ENCODE measurements around the gene FIGNL2. TPM values are rescaled to one million over a fixed set of nuclear protein-coding genes. Genes with fewer than 3 reads are reported as not detected.

FIGNL2 gene, protein sequence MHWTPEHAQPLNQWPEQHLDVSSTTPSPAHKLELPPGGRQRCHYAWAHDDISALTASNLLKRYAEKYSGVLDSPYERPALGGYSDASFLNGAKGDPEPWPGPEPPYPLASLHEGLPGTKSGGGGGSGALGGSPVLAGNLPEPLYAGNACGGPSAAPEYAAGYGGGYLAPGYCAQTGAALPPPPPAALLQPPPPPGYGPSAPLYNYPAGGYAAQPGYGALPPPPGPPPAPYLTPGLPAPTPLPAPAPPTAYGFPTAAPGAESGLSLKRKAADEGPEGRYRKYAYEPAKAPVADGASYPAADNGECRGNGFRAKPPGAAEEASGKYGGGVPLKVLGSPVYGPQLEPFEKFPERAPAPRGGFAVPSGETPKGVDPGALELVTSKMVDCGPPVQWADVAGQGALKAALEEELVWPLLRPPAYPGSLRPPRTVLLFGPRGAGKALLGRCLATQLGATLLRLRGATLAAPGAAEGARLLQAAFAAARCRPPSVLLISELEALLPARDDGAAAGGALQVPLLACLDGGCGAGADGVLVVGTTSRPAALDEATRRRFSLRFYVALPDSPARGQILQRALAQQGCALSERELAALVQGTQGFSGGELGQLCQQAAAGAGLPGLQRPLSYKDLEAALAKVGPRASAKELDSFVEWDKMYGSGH
- total RNA-seq (1 to 10 TPM in 1 of 5 donors, under 1 TPM in 2, not detected in 2; under 0.01 to 1.4 (median 0.73) TPM), polyA plus RNA-seq (under 1 TPM in 2 of 3 donors, not detected in 1; 0.10 to 0.12 TPM)
- long read RNA-seq, donor 1, result 0 reads
- long read RNA-seq, donor 2, result 0 reads
- long read RNA-seq, donor 3, result 0 reads
- long read RNA-seq, donor 4, result 0 reads
- long read RNA-seq, donor 5, result 0 reads
- long read RNA-seq, donor 6, result 0 reads
- long read RNA-seq, donor 7, result 0 reads
- long read RNA-seq, donor 8, result 0 reads
- long read RNA-seq, donor 9, result 0 reads
- long read RNA-seq, donor 10, result 0 reads

DNA sequence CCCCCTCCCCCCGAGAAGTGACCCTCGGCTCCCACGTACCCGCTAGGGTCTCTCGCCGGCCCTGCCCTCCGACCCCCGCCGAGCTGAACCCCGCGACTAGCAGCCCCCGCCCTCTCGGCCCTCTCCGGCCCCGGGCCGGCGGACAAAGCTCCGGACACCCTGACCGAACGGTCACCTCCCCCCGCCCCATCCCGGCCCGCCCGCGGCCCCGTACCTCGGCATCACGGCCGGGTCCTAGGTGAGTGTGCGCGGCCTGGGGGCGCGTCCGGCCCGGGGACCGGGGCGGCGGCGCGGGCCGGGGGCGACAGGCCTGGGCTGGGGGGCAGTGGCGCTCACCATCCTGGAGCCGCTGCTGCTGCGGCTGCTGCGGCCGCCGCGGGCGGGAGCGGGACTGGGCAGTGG, at the start of gene FIGNL2:
Gene FIGNL2 (minus strand): TSS at position 393 of the 402 bp plus-strand sequence. CDS start 26,305 bp downstream, outside the sequence.
- H3K9me3 ChIP-seq, result no peaks in the 10 kb centered on the region

DNA sequence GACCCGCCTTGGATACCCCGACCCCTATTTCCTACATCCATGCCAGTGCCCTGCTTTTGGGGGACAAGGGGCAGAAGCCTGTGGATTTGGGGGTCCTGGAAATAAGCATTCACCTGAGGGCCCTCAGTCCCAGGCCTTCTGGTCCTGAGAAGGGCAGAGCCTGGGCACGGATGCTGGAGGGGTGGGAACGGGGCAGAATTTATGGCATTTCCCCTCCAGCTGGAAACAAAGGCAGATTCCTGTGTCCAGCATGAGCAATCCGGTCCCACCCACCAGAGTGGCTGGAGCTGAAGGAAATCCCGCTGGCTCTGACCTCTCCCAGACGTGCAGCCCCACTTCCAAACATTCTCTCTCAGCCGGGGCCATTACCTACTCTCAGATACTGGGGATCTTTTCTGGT, 48.7 kb upstream of the FIGNL2 start:
- DNase-seq, result no peak
- intact Hi-C loops (cut with DNase I; ENCODE audit: low total_unique reads), result no loop called here
- TF ChIP-seq POLR2A (IDR thresholded peaks at IDR 0.05) (no peak), POLR2AphosphoS5 (IDR thresholded peaks at IDR 0.05) (peak in 2 of 3 donors; percentile 4 to 26)
- H3K9me3 ChIP-seq, result no peaks in the 10 kb centered on the region
- H3K27me3 ChIP-seq, result peaks cover 0 to 31% (median 0%) of the 10 kb centered on the region in 3 donors
- H3K4me1 ChIP-seq, result peaks cover 0 to 8% (median 4%) of the 10 kb centered on the region in 4 donors
- H3K4me3 ChIP-seq, result no peak overlapping the region
- 53 to 83% (median 76%) methylated on average over 5 to 8 of the region's 8 CpGs for WGBS, 5 donors
- H3K36me3 ChIP-seq, result no peaks in the 10 kb centered on the region
- peak overlapping the region in 4 of 5 donors; percentile 47 to 75 (median 56) for H3K27ac ChIP-seq

More for the DNA sequence above, at the start of gene FIGNL2:
- Histone ChIP-seq H3K36me3 (no peaks in the 10 kb centered on the region), H3K4me1 (peaks cover 22 to 39% (median 31%) of the 10 kb centered on the region in 4 donors), H3K27ac (peak within 1 kb of the TSS; percentile 17 to 78 (median 53)), H3K27me3 (peaks cover 11 to 86% (median 48%) of the 10 kb centered on the region in 3 donors), H3K4me3 (peak within 1 kb of the TSS; percentile 48 to 62 (median 49))
- 0 to 2% (median 1%) methylated on average over 7 to 51 of the region's 51 CpGs for WGBS, 5 donors
- intact Hi-C loops (cut with DNase I; ENCODE audit: low total_unique reads), result no loop called here
- peak in 1 of 2 donors; percentile 43 for DNase-seq
- TF ChIP-seq POLR2AphosphoS5 (IDR thresholded peaks at IDR 0.05), result no peak
- TF ChIP-seq, protein P1, sequence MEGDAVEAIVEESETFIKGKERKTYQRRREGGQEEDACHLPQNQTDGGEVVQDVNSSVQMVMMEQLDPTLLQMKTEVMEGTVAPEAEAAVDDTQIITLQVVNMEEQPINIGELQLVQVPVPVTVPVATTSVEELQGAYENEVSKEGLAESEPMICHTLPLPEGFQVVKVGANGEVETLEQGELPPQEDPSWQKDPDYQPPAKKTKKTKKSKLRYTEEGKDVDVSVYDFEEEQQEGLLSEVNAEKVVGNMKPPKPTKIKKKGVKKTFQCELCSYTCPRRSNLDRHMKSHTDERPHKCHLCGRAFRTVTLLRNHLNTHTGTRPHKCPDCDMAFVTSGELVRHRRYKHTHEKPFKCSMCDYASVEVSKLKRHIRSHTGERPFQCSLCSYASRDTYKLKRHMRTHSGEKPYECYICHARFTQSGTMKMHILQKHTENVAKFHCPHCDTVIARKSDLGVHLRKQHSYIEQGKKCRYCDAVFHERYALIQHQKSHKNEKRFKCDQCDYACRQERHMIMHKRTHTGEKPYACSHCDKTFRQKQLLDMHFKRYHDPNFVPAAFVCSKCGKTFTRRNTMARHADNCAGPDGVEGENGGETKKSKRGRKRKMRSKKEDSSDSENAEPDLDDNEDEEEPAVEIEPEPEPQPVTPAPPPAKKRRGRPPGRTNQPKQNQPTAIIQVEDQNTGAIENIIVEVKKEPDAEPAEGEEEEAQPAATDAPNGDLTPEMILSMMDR (IDR thresholded peaks at IDR 0.05), result no peak
- no peak for TF ChIP-seq POLR2A (IDR thresholded peaks at IDR 0.05)

DNA sequence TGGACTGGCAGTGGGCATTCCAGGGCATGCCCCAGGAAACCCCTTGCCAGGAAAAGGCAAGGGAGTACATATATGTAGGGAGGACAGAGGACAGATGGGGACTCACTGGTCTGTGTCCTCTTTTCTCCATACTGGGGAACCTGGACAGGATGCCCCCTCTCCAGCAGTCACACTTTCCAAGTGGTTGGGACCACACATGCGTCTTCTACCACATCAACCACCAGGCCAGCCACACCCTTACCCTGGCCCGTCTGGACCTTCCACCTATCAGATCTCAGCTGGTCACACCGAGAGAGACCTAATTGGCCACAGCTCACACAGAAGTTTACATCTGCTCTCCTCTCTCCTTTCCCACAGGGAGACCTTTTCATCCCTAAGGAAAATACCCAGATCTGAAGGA, 47.7 kb upstream of the FIGNL2 start:
- TF ChIP-seq POLR2A (IDR thresholded peaks at IDR 0.05) (no peak), EP300 (IDR thresholded peaks at IDR 0.05) (no peak), POLR2AphosphoS5 (IDR thresholded peaks at IDR 0.05) (no peak)
- TF ChIP-seq, protein P1 (IDR thresholded peaks at IDR 0.05), result no peak
- no peak overlapping the region for H3K4me3 ChIP-seq
- no peak for DNase-seq
- intact Hi-C loops (cut with DNase I; ENCODE audit: low total_unique reads), result no loop called here
- H3K4me1 ChIP-seq, result peaks cover 0 to 16% (median 8%) of the 10 kb centered on the region in 4 donors
- WGBS, 5 donors, result 48 to 64% (median 52%) methylated on average over 3 of the region's 3 CpGs
- peak overlapping the region in 2 of 5 donors; percentile 52 to 75 for H3K27ac ChIP-seq
- peaks cover 0 to 31% (median 0%) of the 10 kb centered on the region in 3 donors for H3K27me3 ChIP-seq
- H3K9me3 ChIP-seq, result no peaks in the 10 kb centered on the region
- no peaks in the 10 kb centered on the region for H3K36me3 ChIP-seq

DNA sequence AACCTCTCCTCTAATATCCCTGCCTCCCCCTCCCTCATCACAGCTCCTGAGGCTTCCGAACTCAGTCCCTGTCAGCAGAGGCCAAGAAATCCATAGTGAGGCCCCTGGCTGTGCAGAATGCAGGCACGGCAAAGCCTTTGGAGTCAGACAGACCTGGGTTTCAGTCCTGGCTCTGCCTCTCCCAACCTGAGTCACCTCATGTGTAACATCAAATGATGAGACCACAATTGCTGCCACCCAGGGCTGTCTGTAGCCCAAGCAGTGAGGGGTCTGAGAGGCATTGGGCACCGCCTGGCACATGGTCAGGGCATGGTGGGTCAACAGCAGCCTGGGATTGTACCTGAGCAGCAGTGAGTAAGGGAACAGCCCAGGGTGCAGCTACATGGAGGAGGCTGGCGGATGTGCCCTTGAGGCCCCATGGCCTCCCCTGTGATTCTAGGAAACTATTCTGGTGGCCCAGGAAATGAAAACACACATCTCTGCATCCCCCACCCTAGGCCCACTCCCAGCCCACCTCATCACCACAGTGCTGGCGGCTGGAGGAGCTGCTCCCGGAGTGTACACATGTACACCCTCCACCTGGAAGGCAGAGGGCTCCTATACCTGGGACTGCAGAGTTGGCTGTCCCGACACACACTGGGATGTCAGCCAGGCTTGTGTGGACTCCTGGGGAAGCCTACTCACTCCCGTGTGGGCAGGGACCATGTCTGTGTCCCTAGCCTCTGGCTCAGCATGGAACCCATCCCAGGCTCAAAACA, 47.0 kb upstream of the FIGNL2 start:
- Histone ChIP-seq H3K4me3 (no peak overlapping the region), H3K27me3 (peaks cover 0 to 36% (median 0%) of the 10 kb centered on the region in 3 donors), H3K4me1 (peaks cover 0 to 18% (median 8%) of the 10 kb centered on the region in 4 donors), H3K27ac (peak overlapping the region in 3 of 5 donors; percentile 2 to 75 (median 38)), H3K36me3 (no peaks in the 10 kb centered on the region), H3K9me3 (no peaks in the 10 kb centered on the region)
- TF ChIP-seq POLR2AphosphoS5 (IDR thresholded peaks at IDR 0.05) (no peak), EP300 (IDR thresholded peaks at IDR 0.05) (no peak), POLR2A (IDR thresholded peaks at IDR 0.05) (no peak)
- TF ChIP-seq, protein P1 (IDR thresholded peaks at IDR 0.05), result no peak
- WGBS, 5 donors, result 78 to 86% (median 85%) methylated on average over 6 to 8 of the region's 8 CpGs
- DNase-seq, result no peak
- intact Hi-C loops (cut with DNase I; ENCODE audit: low total_unique reads), result no loop called here
